ENCODE data around the gene DPF3. TPM values are rescaled to one million over a fixed set of nuclear protein-coding genes. Genes with fewer than 3 reads are reported as not detected.

DPF3 gene
- total RNA-seq, 1 donor from 2014 or later = 2.9 TPM

- intact Hi-C loops (cut with DNase I) = no loop called here
- no peak for ATAC-seq
Observed at GRCh38 chr14:72582582-72582981, 311.3 kb downstream of the DPF3 start.

GRCh38 chr14:72578514-72578913 is 315.4 kb downstream of the DPF3 start:
- DNase-seq (ENCODE audit: low spot score) (no peak), ATAC-seq (no peak)
- intact Hi-C loops (cut with DNase I) = no loop called here

More at GRCh38 chr14:72582582-72582981, 311.3 kb downstream of the DPF3 start:
- DNase-seq (ENCODE audit: low spot score) = no peak

GRCh38 chr14:72577521-72577920 is 316.4 kb downstream of the DPF3 start:
- ATAC-seq (no peak), DNase-seq (ENCODE audit: low spot score) (no peak)
- intact Hi-C loops (cut with DNase I) = no loop called here

- intact Hi-C loops (cut with DNase I) = no loop called here
- DNase-seq (ENCODE audit: low spot score) (no peak), ATAC-seq (no peak)
Observed at GRCh38 chr14:72576258-72576657, 317.6 kb downstream of the DPF3 start.

- intact Hi-C loops (cut with DNase I) = no loop called here
- DNase-seq (ENCODE audit: low spot score) (no peak), ATAC-seq (no peak)
Observed at GRCh38 chr14:72574715-72575114, 319.2 kb downstream of the DPF3 start.

- intact Hi-C loops (cut with DNase I) = no loop called here
- ATAC-seq = no peak
- no peak for DNase-seq (ENCODE audit: low spot score)
Observed at GRCh38 chr14:72573725-72574417, 320.0 kb downstream of the DPF3 start.

Other genes starting within 250 kb of the DPF3 start
- gene DCAF4, start 32.4 kb upstream of the DPF3 start, total RNA-seq = 14.0 TPM
- gene ZFYVE1, start 133.0 kb upstream of the DPF3 start, total RNA-seq = 22.4 TPM
- gene RBM25, start 164.4 kb upstream of the DPF3 start, total RNA-seq = 100 TPM
- 62.1 TPM for gene PSEN1, start 242.4 kb upstream of the DPF3 start, total RNA-seq

All from sciatic nerve (tissue), 2 donors.